ENCODE measurements around the gene SPACA9.
A peak's percentile ranks its signal among the peaks of the same experiment; 100 is the strongest.

Gene SPACA9

DNA sequence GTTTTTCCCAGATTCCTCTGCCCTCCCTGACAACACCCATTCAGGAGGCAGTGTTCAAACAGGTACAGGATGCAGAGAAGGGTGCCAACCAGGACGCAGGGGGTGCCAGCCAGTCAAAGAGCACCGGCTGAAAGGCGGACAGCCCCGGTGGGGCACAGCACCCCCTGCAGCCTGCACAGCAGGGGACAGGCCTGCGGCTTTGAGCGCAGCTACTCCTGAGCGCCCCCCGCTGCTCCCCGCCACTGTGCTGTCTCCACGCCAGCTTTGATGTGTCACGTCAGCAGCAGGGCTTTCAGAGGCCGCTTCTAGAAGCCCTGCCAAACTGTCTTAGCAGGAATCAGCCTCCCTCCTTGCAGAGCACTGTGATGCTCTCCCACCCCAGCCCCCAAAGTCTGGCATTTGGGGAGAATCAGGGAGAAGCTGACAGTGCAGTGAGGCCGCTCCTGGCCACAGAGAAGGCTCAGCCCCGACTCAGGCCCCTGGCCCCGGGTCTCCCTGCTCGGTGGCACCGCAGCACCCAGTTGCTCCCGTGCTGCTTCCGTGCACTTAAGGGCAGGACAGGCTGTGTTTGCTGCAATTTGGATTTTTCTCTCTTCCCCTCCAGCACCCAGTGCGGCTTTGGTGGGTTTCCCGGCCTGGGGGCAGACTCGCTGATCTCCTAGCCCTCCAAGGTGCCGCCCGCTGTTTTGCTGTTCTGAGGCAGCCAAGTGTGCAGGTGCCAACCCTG lies 20.9 kb upstream of the SPACA9 start:
- Histone ChIP-seq H3K27ac (peak overlapping the region; percentile 20 to 30), H3K4me3 (no peak overlapping the region)
- TF ChIP-seq, protein P1, sequence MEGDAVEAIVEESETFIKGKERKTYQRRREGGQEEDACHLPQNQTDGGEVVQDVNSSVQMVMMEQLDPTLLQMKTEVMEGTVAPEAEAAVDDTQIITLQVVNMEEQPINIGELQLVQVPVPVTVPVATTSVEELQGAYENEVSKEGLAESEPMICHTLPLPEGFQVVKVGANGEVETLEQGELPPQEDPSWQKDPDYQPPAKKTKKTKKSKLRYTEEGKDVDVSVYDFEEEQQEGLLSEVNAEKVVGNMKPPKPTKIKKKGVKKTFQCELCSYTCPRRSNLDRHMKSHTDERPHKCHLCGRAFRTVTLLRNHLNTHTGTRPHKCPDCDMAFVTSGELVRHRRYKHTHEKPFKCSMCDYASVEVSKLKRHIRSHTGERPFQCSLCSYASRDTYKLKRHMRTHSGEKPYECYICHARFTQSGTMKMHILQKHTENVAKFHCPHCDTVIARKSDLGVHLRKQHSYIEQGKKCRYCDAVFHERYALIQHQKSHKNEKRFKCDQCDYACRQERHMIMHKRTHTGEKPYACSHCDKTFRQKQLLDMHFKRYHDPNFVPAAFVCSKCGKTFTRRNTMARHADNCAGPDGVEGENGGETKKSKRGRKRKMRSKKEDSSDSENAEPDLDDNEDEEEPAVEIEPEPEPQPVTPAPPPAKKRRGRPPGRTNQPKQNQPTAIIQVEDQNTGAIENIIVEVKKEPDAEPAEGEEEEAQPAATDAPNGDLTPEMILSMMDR (IDR thresholded peaks at IDR 0.05), result no peak

DNA sequence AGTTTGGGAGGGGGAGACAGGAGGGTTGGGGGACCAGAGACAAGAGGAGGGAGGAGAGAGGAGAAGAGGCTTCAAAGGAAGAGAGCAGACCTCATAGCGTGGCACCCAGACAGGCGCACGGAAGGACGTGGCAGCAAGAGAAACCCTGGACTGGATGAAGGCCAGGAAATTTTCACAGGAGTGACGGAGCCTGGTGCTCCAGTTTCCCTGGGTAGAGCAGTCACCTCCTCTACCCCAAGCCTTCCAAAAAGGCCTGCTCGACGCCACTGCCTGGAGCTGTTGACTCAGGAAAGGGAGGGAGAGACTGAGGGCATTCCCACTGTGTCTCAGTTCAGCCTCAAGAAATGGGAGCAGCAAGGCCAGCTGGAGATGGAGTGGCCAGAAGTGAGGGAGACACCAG lies 19.9 kb upstream of the SPACA9 start:
- no peak for DNase-seq
- Histone ChIP-seq H3K9me3 (no peaks in the 10 kb centered on the region), H3K36me3 (no peaks in the 10 kb centered on the region), H3K4me1 (peaks cover 0 to 6% (median 0%) of the 10 kb centered on the region in 4 donors), H3K27me3 (peaks cover 0 to 14% of the 10 kb centered on the region in 2 donors), H3K27ac (no peak overlapping the region), H3K4me3 (no peak overlapping the region)
- TF ChIP-seq, protein P1 (IDR thresholded peaks at IDR 0.05), result no peak
- intact Hi-C loops (cut with DNase I; ENCODE audit: low total_unique reads), result no loop called here

More for the DNA sequence above, 20.9 kb upstream of the SPACA9 start:
- H3K9me3 ChIP-seq, result no peaks in the 10 kb centered on the region
- H3K4me1 ChIP-seq, result peaks cover 0 to 6% (median 0%) of the 10 kb centered on the region in 4 donors
- H3K36me3 ChIP-seq, result no peaks in the 10 kb centered on the region
- DNase-seq, result no peak
- H3K27me3 ChIP-seq, result peaks cover 0 to 14% of the 10 kb centered on the region in 2 donors
- intact Hi-C loops (cut with DNase I; ENCODE audit: low total_unique reads), result no loop called here

DNA sequence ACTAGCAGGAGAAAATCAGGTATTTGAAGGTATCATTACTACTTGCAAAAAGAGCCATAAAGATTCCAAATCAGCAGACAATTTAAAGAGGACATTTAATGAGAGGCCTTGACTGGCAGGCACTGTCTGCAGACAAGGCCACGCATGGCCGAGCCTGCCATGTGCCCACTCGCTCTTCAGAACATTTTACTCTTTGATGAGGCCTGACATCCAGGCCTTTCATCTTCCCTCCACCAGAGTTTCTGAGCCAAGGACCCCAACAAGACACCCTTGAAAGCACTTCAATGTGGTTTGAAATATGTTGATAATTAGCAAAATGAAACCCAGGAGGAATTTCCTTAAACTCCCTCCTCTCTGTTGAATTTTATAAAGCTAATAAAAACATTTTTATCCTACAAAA lies 17.0 kb upstream of the SPACA9 start:
- H3K4me1 ChIP-seq, result peaks cover 0 to 6% (median 0%) of the 10 kb centered on the region in 4 donors
- TF ChIP-seq, protein P1 (IDR thresholded peaks at IDR 0.05), result no peak

DNA sequence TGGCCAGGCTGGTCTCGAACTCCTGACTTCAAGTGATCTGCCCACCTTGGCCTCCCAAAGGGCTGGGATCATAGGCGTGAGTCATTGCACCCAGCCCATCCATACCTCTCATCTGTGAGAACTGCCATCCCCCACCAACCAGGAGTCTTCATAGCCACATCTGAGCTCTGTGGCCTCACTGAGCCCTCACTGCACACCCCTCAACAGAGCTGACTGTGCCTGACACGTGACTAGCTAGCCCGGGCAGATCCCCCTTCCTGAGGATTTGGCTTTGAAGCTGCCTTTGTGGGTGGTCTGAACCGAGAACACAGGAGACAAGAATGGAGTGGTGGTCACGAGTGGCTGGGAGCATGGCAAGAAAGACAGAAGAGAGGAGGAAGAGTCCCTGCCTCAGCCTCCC lies 16.2 kb upstream of the SPACA9 start:
- no peaks in the 10 kb centered on the region for H3K9me3 ChIP-seq
- peaks cover 0 to under 1% (median 0%) of the 10 kb centered on the region in 4 donors for H3K4me1 ChIP-seq
- DNase-seq, result no peak
- H3K27ac ChIP-seq, result no peak overlapping the region
- TF ChIP-seq, protein P1 (IDR thresholded peaks at IDR 0.05), result no peak
- H3K36me3 ChIP-seq, result no peaks in the 10 kb centered on the region
- peaks cover 0 to 13% of the 10 kb centered on the region in 2 donors for H3K27me3 ChIP-seq
- no peak overlapping the region for H3K4me3 ChIP-seq
- intact Hi-C loops (cut with DNase I; ENCODE audit: low total_unique reads), result no loop called here

More for the DNA sequence above, 17.0 kb upstream of the SPACA9 start:
- no peaks in the 10 kb centered on the region for H3K9me3 ChIP-seq
- intact Hi-C loops (cut with DNase I; ENCODE audit: low total_unique reads), result no loop called here
- H3K27ac ChIP-seq, result no peak overlapping the region
- peaks cover 0 to 14% of the 10 kb centered on the region in 2 donors for H3K27me3 ChIP-seq
- DNase-seq, result no peak
- no peaks in the 10 kb centered on the region for H3K36me3 ChIP-seq
- no peak overlapping the region for H3K4me3 ChIP-seq

DNA sequence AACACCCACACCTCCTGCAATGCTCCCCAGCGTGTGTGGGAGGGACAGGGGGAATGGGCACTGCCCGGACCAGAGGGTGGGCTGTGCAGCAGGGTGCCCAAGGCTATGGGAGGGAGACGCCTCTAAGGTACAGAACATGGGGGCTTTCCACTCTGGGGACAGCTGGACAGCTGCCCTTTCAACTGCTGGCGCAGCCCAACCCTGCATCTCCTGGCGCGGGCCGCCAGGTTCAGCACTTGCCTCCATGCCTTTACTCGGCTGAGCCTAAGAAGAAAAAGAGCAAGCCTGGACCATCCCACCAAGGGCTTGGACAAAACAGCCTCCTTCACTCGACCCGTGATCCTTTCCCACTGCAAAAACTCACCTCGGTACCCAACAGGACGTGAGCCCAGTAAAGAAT lies 15.6 kb upstream of the SPACA9 start:
- no peak for DNase-seq
- Histone ChIP-seq H3K27ac (no peak overlapping the region), H3K9me3 (no peaks in the 10 kb centered on the region), H3K36me3 (no peaks in the 10 kb centered on the region), H3K4me1 (no peaks in the 10 kb centered on the region), H3K27me3 (peaks cover 0 to 7% of the 10 kb centered on the region in 2 donors), H3K4me3 (no peak overlapping the region)
- intact Hi-C loops (cut with DNase I; ENCODE audit: low total_unique reads), result no loop called here
- TF ChIP-seq, protein P1 (IDR thresholded peaks at IDR 0.05), result no peak

Measured in tibial artery (tissue), 4 donors.